HG02623 (cell line): ENCODE measurements around the gene LTC4S.
"Not testable (repeated sequence)": the region's sequence is repeated elsewhere in the genome, so short reads cannot be mapped to it uniquely, and the experiment has no call there.

ENCODE experiments used
- ATAC-seq: cut with Tn5 transposase; IDR thresholded peaks from one replicate; pipeline ENCODE4 v1.9.1; 2021; ENCODE audit warnings: moderate library complexity; ENCODE audit not compliant: unreplicated experiment

Gene LTC4S

GRCh38 chr5:179793468-179794139 is at the start of gene LTC4S:
Gene LTC4S, plus strand, starts transcription at chr5:179793986. Its CDS starts 95 bp downstream, at chr5:179794081.
- no peak for ATAC-seq

GRCh38 chr5:179744106-179744505 is 49.7 kb upstream of the LTC4S start:
- not testable (repeated sequence) for ATAC-seq

GRCh38 chr5:179746872-179747271 is 46.9 kb upstream of the LTC4S start:
- no peak for ATAC-seq

GRCh38 chr5:179747811-179748210 is 46.0 kb upstream of the LTC4S start:
- ATAC-seq, result no peak

GRCh38 chr5:179749857-179750508 is 43.8 kb upstream of the LTC4S start:
- no peak for ATAC-seq

GRCh38 chr5:179753971-179754370 is 39.8 kb upstream of the LTC4S start:
- ATAC-seq, result no peak

GRCh38 chr5:179755022-179755421 is 38.8 kb upstream of the LTC4S start:
- no peak for ATAC-seq

- no peak for ATAC-seq
These were observed 34.8 kb upstream of the LTC4S start for GRCh38 chr5:179758955-179759354.

GRCh38 chr5:179759581-179760551 is 33.9 kb upstream of the LTC4S start:
- ATAC-seq, result peak; percentile 41

- ATAC-seq, result no peak
These were observed 31.6 kb upstream of the LTC4S start for GRCh38 chr5:179762079-179762780.

- no peak for ATAC-seq
These were observed 31.0 kb upstream of the LTC4S start for GRCh38 chr5:179762781-179763176.

- no peak for ATAC-seq
These were observed 30.4 kb upstream of the LTC4S start for GRCh38 chr5:179763215-179763945.

- ATAC-seq, result no peak
These were observed 29.7 kb upstream of the LTC4S start for GRCh38 chr5:179764056-179764455.

GRCh38 chr5:179765400-179765799 is 28.4 kb upstream of the LTC4S start:
- ATAC-seq, result no peak

- no peak for ATAC-seq
These were observed 27.6 kb upstream of the LTC4S start for GRCh38 chr5:179766021-179766725.

- no peak for ATAC-seq
These were observed 26.9 kb upstream of the LTC4S start for GRCh38 chr5:179766726-179767455.

GRCh38 chr5:179767496-179768100 is 26.2 kb upstream of the LTC4S start:
- ATAC-seq, result no peak

- ATAC-seq, result no peak
These were observed 25.3 kb upstream of the LTC4S start for GRCh38 chr5:179768326-179769085.
